Endothelial cell (in vitro differentiated cells): ENCODE data around the gene KANK4. TPM values are rescaled to one million over a fixed set of nuclear protein-coding genes. Genes with fewer than 3 reads are reported as not detected.

Source experiments
- DNase-seq: peaks from one replicate; pipeline ENCODE4 v3.0.0; 2021; ENCODE audit warnings: low spot score
- H3K27ac Mint-ChIP-seq: one replicate; pipeline ENCODE4 v1.8.0; 2021; ENCODE audit warnings: mixed read lengths, inconsistent platforms; ENCODE audit not compliant: unreplicated experiment
- H3K27me3 Mint-ChIP-seq: one replicate; pipeline ENCODE4 v1.8.0; 2021; ENCODE audit warnings: mild to moderate bottlenecking, moderate library complexity, mixed read lengths, inconsistent platforms; ENCODE audit not compliant: unreplicated experiment
- H3K36me3 Mint-ChIP-seq: one replicate; pipeline ENCODE4 v1.8.0; 2021; ENCODE audit warnings: mild to moderate bottlenecking, low read depth, mixed read lengths, inconsistent platforms; ENCODE audit not compliant: unreplicated experiment
- H3K4me1 Mint-ChIP-seq: one replicate; pipeline ENCODE4 v1.8.0; 2021; ENCODE audit warnings: mild to moderate bottlenecking, mixed read lengths, inconsistent platforms; ENCODE audit not compliant: unreplicated experiment
- H3K4me3 Mint-ChIP-seq: one replicate; pipeline ENCODE4 v1.8.0; 2021; ENCODE audit warnings: mild to moderate bottlenecking, mixed read lengths, inconsistent platforms; ENCODE audit not compliant: unreplicated experiment
- H3K9me3 Mint-ChIP-seq: one replicate; pipeline ENCODE4 v1.8.0; 2021; ENCODE audit warnings: mixed read lengths, inconsistent platforms; ENCODE audit not compliant: unreplicated experiment
- total RNA-seq: library from RNA; stranded (reverse); fragmentation: NEBNext Ultra II Directional; extraction: Animal tissue kit (Norgen Biotek cat#: 25700); gene quantifications from one replicate; pipeline ENCODE4 v1.2.1, GENCODE V29; 2021; ENCODE audit not compliant: unreplicated experiment
- TF ChIP-seq, protein P1 (sequence below): fragments of 200-600 bp; sonication (generic); IDR thresholded peaks from one replicate; pipeline ENCODE4 v1.5.0; 2021; ENCODE audit warnings: antibody characterized with exemption; ENCODE audit not compliant: unreplicated experiment

The KANK4 gene
- total RNA-seq, 1 donor from 2014 or later: 1.4 TPM

DNA sequence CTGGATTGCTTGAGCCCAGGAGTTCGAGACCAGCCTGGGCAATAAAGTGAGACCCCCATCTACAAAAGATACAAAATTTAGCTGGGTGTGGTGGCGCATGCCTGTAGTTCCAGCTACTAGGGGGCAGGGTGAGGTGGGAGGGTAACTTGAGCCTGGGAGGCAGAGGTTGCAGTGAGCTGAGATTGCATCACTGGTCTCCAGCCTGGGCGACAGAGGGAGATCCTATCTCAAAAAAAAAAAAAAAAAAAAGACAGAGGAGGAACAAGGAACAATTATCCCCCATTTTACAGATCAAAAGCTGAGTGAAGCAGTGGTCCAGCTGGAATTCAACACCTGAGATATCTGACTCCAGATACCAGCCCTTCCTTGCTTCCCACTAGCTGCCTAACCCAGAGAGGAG, 89.8 kb downstream of the KANK4 start:
- peaks cover 14% of the 10 kb centered on the region for H3K4me1 Mint-ChIP-seq

DNA sequence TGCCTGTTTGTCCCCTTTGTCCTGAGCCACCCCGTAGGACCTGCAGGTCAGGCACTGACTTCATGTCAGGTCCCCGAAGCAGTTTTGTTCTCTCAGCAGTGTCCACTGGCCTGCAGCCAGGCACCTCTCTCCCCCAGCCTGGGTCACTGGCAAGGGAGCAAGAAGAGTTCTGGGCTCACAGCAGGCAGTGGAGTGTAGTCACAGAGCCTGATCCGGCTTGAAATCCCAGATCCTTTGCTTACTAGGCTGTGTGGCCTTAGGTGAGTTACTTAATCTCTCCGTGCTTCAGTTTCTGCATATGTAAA, 90.4 kb downstream of the KANK4 start:
- H3K9me3 Mint-ChIP-seq: no peaks in the 10 kb centered on the region
- DNase-seq: no peak
- H3K27me3 Mint-ChIP-seq: no peaks in the 10 kb centered on the region
- TF ChIP-seq, protein P1, sequence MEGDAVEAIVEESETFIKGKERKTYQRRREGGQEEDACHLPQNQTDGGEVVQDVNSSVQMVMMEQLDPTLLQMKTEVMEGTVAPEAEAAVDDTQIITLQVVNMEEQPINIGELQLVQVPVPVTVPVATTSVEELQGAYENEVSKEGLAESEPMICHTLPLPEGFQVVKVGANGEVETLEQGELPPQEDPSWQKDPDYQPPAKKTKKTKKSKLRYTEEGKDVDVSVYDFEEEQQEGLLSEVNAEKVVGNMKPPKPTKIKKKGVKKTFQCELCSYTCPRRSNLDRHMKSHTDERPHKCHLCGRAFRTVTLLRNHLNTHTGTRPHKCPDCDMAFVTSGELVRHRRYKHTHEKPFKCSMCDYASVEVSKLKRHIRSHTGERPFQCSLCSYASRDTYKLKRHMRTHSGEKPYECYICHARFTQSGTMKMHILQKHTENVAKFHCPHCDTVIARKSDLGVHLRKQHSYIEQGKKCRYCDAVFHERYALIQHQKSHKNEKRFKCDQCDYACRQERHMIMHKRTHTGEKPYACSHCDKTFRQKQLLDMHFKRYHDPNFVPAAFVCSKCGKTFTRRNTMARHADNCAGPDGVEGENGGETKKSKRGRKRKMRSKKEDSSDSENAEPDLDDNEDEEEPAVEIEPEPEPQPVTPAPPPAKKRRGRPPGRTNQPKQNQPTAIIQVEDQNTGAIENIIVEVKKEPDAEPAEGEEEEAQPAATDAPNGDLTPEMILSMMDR: no peak
- H3K4me1 Mint-ChIP-seq: peaks cover 14% of the 10 kb centered on the region
- no peak overlapping the region for H3K27ac Mint-ChIP-seq
- no peak overlapping the region for H3K4me3 Mint-ChIP-seq
- H3K36me3 Mint-ChIP-seq: peaks cover 12% of the 10 kb centered on the region

More for the DNA sequence above, 89.8 kb downstream of the KANK4 start:
- H3K9me3 Mint-ChIP-seq: no peaks in the 10 kb centered on the region
- DNase-seq: no peak
- peaks cover 12% of the 10 kb centered on the region for H3K36me3 Mint-ChIP-seq
- no peak overlapping the region for H3K4me3 Mint-ChIP-seq
- no peaks in the 10 kb centered on the region for H3K27me3 Mint-ChIP-seq
- no peak overlapping the region for H3K27ac Mint-ChIP-seq
- TF ChIP-seq, protein P1: no peak

DNA sequence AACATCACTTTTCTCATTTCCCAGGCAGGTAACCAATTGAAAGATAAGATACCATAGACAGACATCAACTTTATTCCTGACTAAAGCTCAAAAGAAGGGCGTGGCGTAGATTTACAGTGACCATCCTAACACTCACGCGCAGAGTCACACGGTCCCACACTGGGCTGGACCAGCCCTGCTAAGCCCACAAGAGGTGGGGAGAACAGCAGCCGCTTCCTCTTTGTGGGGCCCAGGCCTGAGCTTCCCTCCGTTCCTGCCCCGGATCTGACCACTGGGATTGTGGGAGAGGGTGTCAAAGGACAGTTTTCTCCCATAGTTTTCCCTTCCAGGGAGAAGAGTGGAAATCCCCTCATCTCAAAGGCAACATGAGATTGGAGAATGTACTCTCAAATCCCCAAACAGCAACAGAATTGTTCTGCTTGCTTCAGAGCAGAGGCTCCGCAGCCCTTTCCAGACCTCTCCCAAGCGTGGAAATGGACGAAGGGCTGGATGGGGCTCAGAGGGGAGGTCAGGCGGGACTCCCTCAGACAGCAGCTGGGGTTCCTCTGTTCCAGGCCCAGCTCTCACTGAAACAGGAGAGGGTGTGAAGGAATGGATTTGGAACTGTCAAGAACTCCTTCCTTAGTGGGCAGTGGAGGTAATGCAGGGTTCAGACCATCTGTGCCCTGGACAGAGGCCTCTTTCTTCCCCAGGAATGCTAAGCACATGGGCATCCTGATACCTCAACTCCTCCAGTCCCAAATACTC, 90.9 kb downstream of the KANK4 start:
- TF ChIP-seq, protein P1: no peak
- H3K4me1 Mint-ChIP-seq: peaks cover 14% of the 10 kb centered on the region
- no peak overlapping the region for H3K27ac Mint-ChIP-seq
- H3K9me3 Mint-ChIP-seq: no peaks in the 10 kb centered on the region
- no peak for DNase-seq
- peaks cover 12% of the 10 kb centered on the region for H3K36me3 Mint-ChIP-seq
- H3K27me3 Mint-ChIP-seq: no peaks in the 10 kb centered on the region
- no peak overlapping the region for H3K4me3 Mint-ChIP-seq

DNA sequence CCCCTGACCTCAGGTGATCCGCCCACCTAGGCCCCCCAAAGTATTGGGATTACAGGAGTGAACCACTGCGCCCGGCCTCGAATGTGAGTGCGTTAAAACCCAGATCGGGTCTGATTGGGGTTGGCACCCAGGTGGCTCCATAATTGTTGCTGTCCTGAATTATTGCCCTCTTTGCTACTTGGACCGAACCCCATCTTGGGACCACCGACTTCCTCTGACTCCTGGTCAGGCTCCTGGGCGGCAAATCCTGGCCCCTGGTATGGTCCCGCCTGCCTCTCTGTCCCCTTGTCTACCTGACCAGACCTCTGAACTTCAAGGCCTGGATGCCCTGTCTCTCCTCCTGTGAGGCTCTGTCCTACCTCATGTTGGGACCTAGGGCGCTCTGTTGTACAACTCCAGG, 91.7 kb downstream of the KANK4 start:
- TF ChIP-seq, protein P1: no peak
- H3K36me3 Mint-ChIP-seq: peaks cover 12% of the 10 kb centered on the region
- no peaks in the 10 kb centered on the region for H3K27me3 Mint-ChIP-seq
- H3K9me3 Mint-ChIP-seq: no peaks in the 10 kb centered on the region
- no peak overlapping the region for H3K27ac Mint-ChIP-seq
- no peak overlapping the region for H3K4me3 Mint-ChIP-seq
- H3K4me1 Mint-ChIP-seq: peaks cover 14% of the 10 kb centered on the region
- no peak for DNase-seq

DNA sequence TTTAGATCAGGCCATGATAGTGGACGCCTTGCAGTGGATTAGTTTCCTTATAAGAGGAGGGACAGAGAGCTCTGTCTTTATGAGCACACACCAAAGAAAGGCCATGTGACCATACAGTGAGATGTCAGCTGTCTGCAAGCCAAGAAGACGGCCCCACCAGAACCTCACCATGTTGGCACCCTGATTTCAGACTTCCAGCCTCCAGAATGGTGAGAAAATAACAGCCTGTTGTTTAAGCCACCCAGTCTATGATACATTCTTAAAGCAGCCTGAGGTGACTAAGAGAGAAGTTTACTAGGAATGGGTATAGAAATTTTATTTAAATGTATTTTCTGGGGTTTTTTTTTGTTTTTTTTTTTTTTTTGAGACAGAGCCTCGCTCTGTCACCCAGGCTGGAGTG, 95.1 kb downstream of the KANK4 start:
- H3K27ac Mint-ChIP-seq: no peak overlapping the region
- H3K27me3 Mint-ChIP-seq: no peaks in the 10 kb centered on the region
- no peak overlapping the region for H3K4me3 Mint-ChIP-seq
- no peaks in the 10 kb centered on the region for H3K9me3 Mint-ChIP-seq
- no peaks in the 10 kb centered on the region for H3K36me3 Mint-ChIP-seq
- TF ChIP-seq, protein P1: no peak
- DNase-seq: no peak
- peaks cover 9% of the 10 kb centered on the region for H3K4me1 Mint-ChIP-seq
